Hepatic stellate cell (primary cell): ENCODE results near the gene RECK.
"Not testable (repeated sequence)": the region's sequence is repeated elsewhere in the genome, so short reads cannot be mapped to it uniquely, and the experiment has no call there.

Experiments used
- DNase-seq: peaks from one replicate; pipeline ENCODE4 v3.0.0; 2011; ENCODE audit warnings: low spot score

The RECK gene

GRCh38 chr9:36112516-36112915 is 75.8 kb downstream of the RECK start:
- DNase-seq = no peak

- DNase-seq = no peak
These were observed 77.3 kb downstream of the RECK start for GRCh38 chr9:36113999-36114398.

GRCh38 chr9:36116593-36116992 is 79.9 kb downstream of the RECK start:
- DNase-seq = no peak

- no peak for DNase-seq
These were observed 81.5 kb downstream of the RECK start for GRCh38 chr9:36118201-36118600.

- DNase-seq = no peak
These were observed 82.0 kb downstream of the RECK start for GRCh38 chr9:36118706-36119105.

GRCh38 chr9:36119476-36119875 is 82.8 kb downstream of the RECK start:
- DNase-seq = no peak

- no peak for DNase-seq
These were observed 84.0 kb downstream of the RECK start for GRCh38 chr9:36120705-36121104.

- DNase-seq = no peak
These were observed 85.3 kb downstream of the RECK start for GRCh38 chr9:36121971-36122370.

- no peak for DNase-seq
These were observed 86.8 kb downstream of the RECK start for GRCh38 chr9:36123515-36123914.

GRCh38 chr9:36125062-36125855 is 88.5 kb downstream of the RECK start:
- no peak for DNase-seq

- DNase-seq = no peak
These were observed 89.5 kb downstream of the RECK start for GRCh38 chr9:36126016-36126730.

- DNase-seq = no peak
These were observed 91.0 kb downstream of the RECK start for GRCh38 chr9:36127652-36128244.

GRCh38 chr9:36128349-36128748 is 91.6 kb downstream of the RECK start:
- DNase-seq = no peak

- DNase-seq = no peak
These were observed 92.4 kb downstream of the RECK start for GRCh38 chr9:36129139-36129538.

GRCh38 chr9:36131666-36132065 is 95.0 kb downstream of the RECK start:
- not testable (repeated sequence) for DNase-seq

- peak; percentile 38 for DNase-seq
These were observed 95.4 kb downstream of the RECK start for GRCh38 chr9:36132086-36132485.

- no peak for DNase-seq
These were observed 98.2 kb downstream of the RECK start for GRCh38 chr9:36134761-36135505.

GRCh38 chr9:36135741-36136271 is 99.1 kb downstream of the RECK start:
- DNase-seq = no peak

GRCh38 chr9:36136272-36136893 is 99.7 kb downstream of the RECK start, which contains the start of gene GLIPR2:
Gene GLIPR2, plus strand, starts transcription at chr9:36136733. Its CDS starts 46 bp downstream, at chr9:36136779.
- DNase-seq = peak; percentile 89

GRCh38 chr9:36136894-36137391 is 100.2 kb downstream of the RECK start:
- DNase-seq = peak; percentile 27

- DNase-seq = peak; percentile 45
These were observed 100.8 kb downstream of the RECK start for GRCh38 chr9:36137392-36138004.
